Endothelial cell of umbilical vein (primary cell): ENCODE results near the gene SLC39A12. TPM values are rescaled to one million over a fixed set of nuclear protein-coding genes. Genes with fewer than 3 reads are reported as not detected.
A peak's percentile ranks its signal among the peaks of the same experiment; 100 is the strongest.

Experiments used
- BruUV-seq: library from RNA; stranded (reverse); fragments of 400-500 nt; replicated peaks from 2 replicates; lab custom pipeline; 2021; lab: Mats Ljungman, UMichigan
- CTCF ChIA-PET: fragments of 300-600, 350-600 bp; sonication (Branson Sonifier 250); formaldehyde crosslinking; loops from one replicate; lab custom pipeline; 2021; ENCODE audit warnings: antibody characterized with exemption, inconsistent platforms; lab: Charles Lee
- POLR2A ChIA-PET: fragments of 300-600, 350-600 bp; sonication (Branson Sonifier 250); formaldehyde crosslinking; loops from one replicate; lab custom pipeline; 2021; ENCODE audit warnings: antibody characterized with exemption, inconsistent platforms; lab: Charles Lee
- DNase-seq: peaks from one replicate; pipeline ENCODE4 v3.0.0-alpha.2; 2011; ENCODE audit warnings: low read depth, low spot score
- FAIRE-seq: peaks from 2 replicates; lab custom pipeline; 2011; peaks lifted over from hg19 to GRCh38; lab: Jason Lieb, UNC
- H2AFZ ChIP-seq: 2 replicates; pipeline ENCODE4 v1.6.0; 2012; ENCODE audit warnings: low read depth, low read length, control low read depth, inconsistent platforms
- H3K27ac ChIP-seq: 2 replicates; pipeline ENCODE4 v1.5.1; 2011; ENCODE audit warnings: low read depth, mild to moderate bottlenecking, control low read depth, low read length, moderate library complexity; ENCODE audit not compliant: insufficient read depth
- H3K27me3 ChIP-seq, 2 experiments: 2 replicates each; pipeline versions ENCODE4 v1.6.0 to v1.6.1; 2011; ENCODE audit warnings: low read length in 2 of 2, mixed read lengths in 1 of 2; ENCODE audit not compliant: control insufficient read depth in 2 of 2, insufficient read depth in 2 of 2
- H3K36me3 ChIP-seq, 2 experiments: 2 replicates in 1 of 2; 3 replicates in 1 of 2; pipeline ENCODE4 v1.5.1; 2011; ENCODE audit warnings: low read length in 2 of 2, mild to moderate bottlenecking in 1 of 2, moderate library complexity in 1 of 2; ENCODE audit not compliant: control insufficient read depth in 2 of 2, insufficient read depth in 2 of 2; ENCODE audit errors: extremely low read depth in 1 of 2
- H3K4me1 ChIP-seq: 3 replicates; pipeline ENCODE4 v1.5.1; 2011; ENCODE audit warnings: mild to moderate bottlenecking, low read length; ENCODE audit not compliant: control insufficient read depth, insufficient read depth; ENCODE audit errors: extremely low read depth
- H3K4me2 ChIP-seq: 2 replicates; pipeline ENCODE4 v1.6.1; 2011; ENCODE audit warnings: low read length, control low read depth, mixed read lengths; ENCODE audit not compliant: insufficient read depth
- H3K4me3 ChIP-seq, 3 experiments: fragments of 200-600 bp in 1 of 3; sonication (generic), shearing (Covaris generic) in 1 of 3; replicated peaks in 1 of 3; 2 replicates each; pipeline ENCODE4 v1.5.1; 2011 to 2016; ENCODE audit warnings: control low read depth in 3 of 3, low read length in 3 of 3, mild to moderate bottlenecking in 2 of 3, inconsistent platforms in 1 of 3, low read depth in 1 of 3, moderate library complexity in 1 of 3; ENCODE audit not compliant: insufficient read depth in 1 of 3
- H3K79me2 ChIP-seq: 2 replicates; pipeline ENCODE4 v1.6.0; 2012; ENCODE audit warnings: low read length, inconsistent platforms; ENCODE audit not compliant: control insufficient read depth, insufficient read depth
- H3K9ac ChIP-seq: replicated peaks from 2 replicates; pipeline ENCODE3; 2011; ENCODE audit warnings: low read length, control low read depth; ENCODE audit not compliant: insufficient read depth; ENCODE audit errors: extremely low read depth
- H3K9me1 ChIP-seq: replicated peaks from 3 replicates; pipeline ENCODE4 v1.6.0; 2011; ENCODE audit warnings: mild to moderate bottlenecking, low read length; ENCODE audit not compliant: control insufficient read depth, insufficient read depth; ENCODE audit errors: extremely low read depth
- H3K9me3 ChIP-seq: replicated peaks from 2 replicates; pipeline ENCODE4 v1.5.1; 2012; ENCODE audit warnings: low read length, inconsistent platforms; ENCODE audit not compliant: control insufficient read depth, insufficient read depth
- H4K20me1 ChIP-seq: replicated peaks from 2 replicates; pipeline ENCODE3; 2011; ENCODE audit warnings: mild to moderate bottlenecking, low read length; ENCODE audit not compliant: control insufficient read depth, insufficient read depth; ENCODE audit errors: extremely low read depth
- GATA2 ChIP-seq: IDR thresholded peaks from 2 replicates; pipeline ENCODE4 v1.7.0; 2011; ENCODE audit warnings: low read depth, mild to moderate bottlenecking, moderate library complexity, mixed read lengths, low read length; ENCODE audit not compliant: insufficient read length, insufficient read depth
- MAX ChIP-seq: IDR thresholded peaks from 2 replicates; pipeline ENCODE4 v1.6.1; 2011; ENCODE audit not compliant: insufficient read depth, insufficient read length
- MYC ChIP-seq: IDR thresholded peaks from one replicate; pipeline ENCODE4 v1.6.1; 2011; ENCODE audit warnings: mild to moderate bottlenecking, low read depth, low read length
- POLR2A ChIP-seq: IDR thresholded peaks from 2 replicates; pipeline ENCODE4 v1.6.1; 2012; ENCODE audit warnings: low read depth, mild to moderate bottlenecking, control low read depth, low read length
- POLR2AphosphoS5 ChIP-seq: IDR thresholded peaks from 2 replicates; pipeline ENCODE4 v1.6.1; 2012; ENCODE audit warnings: low read depth, mild to moderate bottlenecking, control low read depth, low read length, moderate library complexity; ENCODE audit not compliant: insufficient read depth
- dilution Hi-C: fragments of 300-500 bp; cut with MboI; formaldehyde crosslinking; loops from one replicate; pipeline ENCODE4 v1.15.0; 2019; ENCODE audit warnings: low sequenced_read_pairs; ENCODE audit not compliant: extremely low pct_ligation_motif_present
- intact Hi-C: fragments of 100-400 bp; cut with micrococcal nuclease; formaldehyde crosslinking; loops from one replicate; pipeline ENCODE4 v1.10.0; 2022
- polyA plus RNA-seq, 4 experiments: library from polyadenylated mRNA; depleted of rRNA in 3 of 4; stranded (reverse) in 3 of 4; unstranded in 1 of 4; fragments of >200 nt; gene quantifications; 2 replicates each; pipeline versions ENCODE4 v1.2.1 to v1.2.3, GENCODE V29; 2011 to 2012; ENCODE audit warnings: missing spikeins in 1 of 4
- total RNA-seq: library from RNA; stranded (reverse); gene quantifications from 2 replicates; pipeline ENCODE4 v1.2.3, GENCODE V29; 2021
- TF ChIP-seq, protein P1 (sequence below), 2 donors: IDR thresholded peaks; 1 replicate in 1 of 2; 2 replicates in 1 of 2; pipeline ENCODE4 v1.5.1; 2011; ENCODE audit warnings: low read length in 2 of 2, mild to moderate bottlenecking in 2 of 2, moderate library complexity in 2 of 2, control low read depth in 1 of 2, inconsistent platforms in 1 of 2, low read depth in 1 of 2; ENCODE audit not compliant: insufficient read depth in 1 of 2; ENCODE audit errors: extremely low read depth in 1 of 2

SLC39A12 gene
- total and polyA plus RNA-seq, 2 donors (not counting 3 experiments of a cell fraction or from before 2014, with no cell fraction given): not detected

GRCh38 chr10:17910125-17910789 is 41.5 kb upstream of the SLC39A12 start:
- Histone ChIP-seq H3K27ac (no peak overlapping the region), H2AFZ (no peak overlapping the region), H3K36me3 (no peaks in the 10 kb centered on the region), H3K79me2 (no peaks in the 10 kb centered on the region), H3K27me3 (peaks cover 5% of the 10 kb centered on the region in 2 experiments), H3K9me3 (no peaks in the 10 kb centered on the region), H3K9ac (no peak overlapping the region), H4K20me1 (no peaks in the 10 kb centered on the region), H3K4me1 (no peaks in the 10 kb centered on the region), H3K4me2 (no peak overlapping the region), H3K4me3 (no peak overlapping the region), H3K9me1 (no peaks in the 10 kb centered on the region)
- no peak for TF ChIP-seq MYC
- no peak for TF ChIP-seq GATA2
- no peak for TF ChIP-seq POLR2A
- TF ChIP-seq, protein P1, sequence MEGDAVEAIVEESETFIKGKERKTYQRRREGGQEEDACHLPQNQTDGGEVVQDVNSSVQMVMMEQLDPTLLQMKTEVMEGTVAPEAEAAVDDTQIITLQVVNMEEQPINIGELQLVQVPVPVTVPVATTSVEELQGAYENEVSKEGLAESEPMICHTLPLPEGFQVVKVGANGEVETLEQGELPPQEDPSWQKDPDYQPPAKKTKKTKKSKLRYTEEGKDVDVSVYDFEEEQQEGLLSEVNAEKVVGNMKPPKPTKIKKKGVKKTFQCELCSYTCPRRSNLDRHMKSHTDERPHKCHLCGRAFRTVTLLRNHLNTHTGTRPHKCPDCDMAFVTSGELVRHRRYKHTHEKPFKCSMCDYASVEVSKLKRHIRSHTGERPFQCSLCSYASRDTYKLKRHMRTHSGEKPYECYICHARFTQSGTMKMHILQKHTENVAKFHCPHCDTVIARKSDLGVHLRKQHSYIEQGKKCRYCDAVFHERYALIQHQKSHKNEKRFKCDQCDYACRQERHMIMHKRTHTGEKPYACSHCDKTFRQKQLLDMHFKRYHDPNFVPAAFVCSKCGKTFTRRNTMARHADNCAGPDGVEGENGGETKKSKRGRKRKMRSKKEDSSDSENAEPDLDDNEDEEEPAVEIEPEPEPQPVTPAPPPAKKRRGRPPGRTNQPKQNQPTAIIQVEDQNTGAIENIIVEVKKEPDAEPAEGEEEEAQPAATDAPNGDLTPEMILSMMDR (IDR thresholded peaks at IDR 0.05; ENCODE audit: extremely low read depth in 1 of 2, insufficient read depth in 1 of 2, low read depth in 1 of 2, low read length in 2 of 2): peak; percentile 46 to 47
- no peak for TF ChIP-seq MAX
- no peak for TF ChIP-seq POLR2AphosphoS5
- no TSS peak for BruUV-seq
- ChIA-PET POLR2A (no interaction called here), CTCF (interaction anchor here (0.6 to 1.1 kb wide), 3 partner anchors 9 to 1477 kb away, joined by 3 read pairs; no protein-coding TSS in a partner anchor)
- dilution Hi-C loops: no loop called here
- intact Hi-C loops: loop anchor here (1.0 kb wide), 2 partner anchors 194 to 305 kb away; no protein-coding TSS in a partner anchor
- FAIRE-seq: peak; percentile 37
- DNase-seq: peak; percentile 51
